Thoracic aorta (tissue), 2 donors: ENCODE data around the gene RHOD. TPM values are rescaled to one million over a fixed set of nuclear protein-coding genes. Genes with fewer than 3 reads are reported as not detected.
A peak's percentile ranks its signal among the peaks of the same experiment; 100 is the strongest.

Experiments
- ATAC-seq: fragments of 150-250 bp; one replicate; pipeline ENCODE4 v1.8.0; 2017; ENCODE audit warnings: low read depth; ENCODE audit not compliant: insufficient number of reproducible peaks, low FRiP score
- DNase-seq: peaks from one replicate; pipeline ENCODE4 v3.0.0-alpha.2; 2020; ENCODE audit warnings: low spot score
- H3K27ac ChIP-seq, 2 donors: fragments of 200-600 bp; sonication (generic); 1 replicate in 1 of 2; 2 replicates in 1 of 2; pipeline ENCODE4 v1.5.1; 2016; ENCODE audit warnings: mild to moderate bottlenecking in 2 of 2, moderate library complexity in 2 of 2
- H3K27me3 ChIP-seq: fragments of 200-600 bp; sonication (generic); replicated peaks from 2 replicates; pipeline ENCODE4 v1.6.0; 2016; ENCODE audit warnings: mild to moderate bottlenecking; ENCODE audit not compliant: insufficient read depth
- H3K36me3 ChIP-seq: fragments of 200-600 bp; sonication (generic); one replicate; pipeline ENCODE4 v1.5.1; 2016
- H3K4me1 ChIP-seq, 2 donors: fragments of 200-600 bp; sonication (generic); 1 replicate in 1 of 2; 2 replicates in 1 of 2; pipeline versions ENCODE4 v1.5.1 to v1.6.0; 2016; ENCODE audit warnings: low read depth in 2 of 2, mild to moderate bottlenecking in 1 of 2; ENCODE audit not compliant: control insufficient read depth in 1 of 2
- H3K4me3 ChIP-seq: fragments of 200-600 bp; sonication (generic); 2 replicates; pipeline ENCODE4 v1.5.1; 2016; ENCODE audit warnings: mild to moderate bottlenecking
- H3K9me3 ChIP-seq: fragments of 200-600 bp; sonication (generic); 2 replicates; pipeline ENCODE4 v1.5.1; 2016
- total RNA-seq, 2 donors: library from RNA; depleted of rRNA; stranded (reverse); fragments of >200 nt; gene quantifications; one replicate each; pipeline versions ENCODE4 v1.1.0 to v1.2.3, GENCODE V29; 2016
- TF ChIP-seq, protein P1 (sequence below): fragments of 200-600 bp; sonication (generic); IDR thresholded peaks from one replicate; pipeline ENCODE4 v1.5.1; 2019; ENCODE audit warnings: antibody characterized with exemption

RHOD gene
- total RNA-seq, 2 donors from 2014 or later, result 31.9 to 51.3 TPM

DNA sequence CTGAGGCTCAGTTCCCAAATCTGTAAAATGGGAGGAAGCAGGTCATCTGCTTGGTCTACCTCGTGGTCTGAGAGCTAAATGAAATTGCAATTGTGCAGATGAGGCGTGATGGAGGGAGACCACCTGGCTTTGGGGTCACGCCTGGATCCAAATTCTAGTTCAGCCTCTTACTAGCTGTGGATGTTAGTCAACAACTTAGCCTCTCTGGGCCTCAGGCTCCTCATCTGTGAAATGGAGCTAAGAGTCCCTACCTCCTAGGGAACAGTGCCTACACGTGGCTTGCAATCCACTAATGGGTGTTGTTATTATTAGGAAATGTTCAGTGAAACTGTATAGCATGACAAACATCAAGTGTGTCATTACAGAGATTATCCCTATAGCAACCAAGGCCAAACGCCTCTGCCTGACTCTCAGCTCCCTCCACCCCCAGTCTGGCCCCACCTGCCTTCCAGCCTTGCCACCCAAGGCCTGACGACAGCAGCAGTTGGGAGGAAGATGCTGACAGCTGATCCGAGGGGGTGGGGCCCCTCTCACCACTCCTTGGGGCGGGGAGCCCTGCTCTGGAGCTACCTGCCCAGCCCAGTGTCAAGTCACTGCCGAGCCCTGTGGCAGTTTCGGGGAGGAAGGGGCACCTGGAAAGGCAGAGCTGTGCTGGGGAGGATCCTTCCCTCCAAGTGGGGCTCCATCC is 1.7 kb upstream of the RHOD start:
- Histone ChIP-seq H3K9me3 (no peaks in the 10 kb centered on the region), H3K4me1 (peaks cover 15 to 36% of the 10 kb centered on the region in 2 donors), H3K4me3 (no peak overlapping the region), H3K27ac (peak overlapping the region; percentile 89 to 98), H3K27me3 (no peaks in the 10 kb centered on the region), H3K36me3 (no peaks in the 10 kb centered on the region)
- TF ChIP-seq, protein P1, sequence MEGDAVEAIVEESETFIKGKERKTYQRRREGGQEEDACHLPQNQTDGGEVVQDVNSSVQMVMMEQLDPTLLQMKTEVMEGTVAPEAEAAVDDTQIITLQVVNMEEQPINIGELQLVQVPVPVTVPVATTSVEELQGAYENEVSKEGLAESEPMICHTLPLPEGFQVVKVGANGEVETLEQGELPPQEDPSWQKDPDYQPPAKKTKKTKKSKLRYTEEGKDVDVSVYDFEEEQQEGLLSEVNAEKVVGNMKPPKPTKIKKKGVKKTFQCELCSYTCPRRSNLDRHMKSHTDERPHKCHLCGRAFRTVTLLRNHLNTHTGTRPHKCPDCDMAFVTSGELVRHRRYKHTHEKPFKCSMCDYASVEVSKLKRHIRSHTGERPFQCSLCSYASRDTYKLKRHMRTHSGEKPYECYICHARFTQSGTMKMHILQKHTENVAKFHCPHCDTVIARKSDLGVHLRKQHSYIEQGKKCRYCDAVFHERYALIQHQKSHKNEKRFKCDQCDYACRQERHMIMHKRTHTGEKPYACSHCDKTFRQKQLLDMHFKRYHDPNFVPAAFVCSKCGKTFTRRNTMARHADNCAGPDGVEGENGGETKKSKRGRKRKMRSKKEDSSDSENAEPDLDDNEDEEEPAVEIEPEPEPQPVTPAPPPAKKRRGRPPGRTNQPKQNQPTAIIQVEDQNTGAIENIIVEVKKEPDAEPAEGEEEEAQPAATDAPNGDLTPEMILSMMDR, result no peak
- DNase-seq (no peak), ATAC-seq (no peak)

DNA sequence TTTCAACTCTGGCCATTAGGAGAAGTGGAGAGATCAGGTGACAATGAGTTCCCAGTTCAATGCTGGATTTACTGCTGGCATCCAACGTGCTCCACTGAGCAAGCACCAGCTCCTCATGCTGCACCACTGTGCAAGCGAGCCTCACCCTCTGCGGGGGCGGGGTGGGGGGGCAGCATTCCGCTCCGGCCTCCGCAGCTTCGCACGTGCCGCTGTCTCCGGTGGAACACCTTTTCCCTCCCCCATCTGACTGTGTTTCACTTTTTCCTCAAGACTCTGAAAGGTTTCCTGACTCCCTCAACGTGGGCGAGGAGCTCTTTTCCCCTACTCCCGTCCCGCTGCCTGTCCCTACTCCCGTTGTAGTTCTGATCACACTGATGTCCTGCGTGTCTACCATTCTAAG is 835 bp upstream of the RHOD start:
- ATAC-seq, result no peak
- H3K4me3 ChIP-seq, result peak overlapping the region; percentile 80

DNA sequence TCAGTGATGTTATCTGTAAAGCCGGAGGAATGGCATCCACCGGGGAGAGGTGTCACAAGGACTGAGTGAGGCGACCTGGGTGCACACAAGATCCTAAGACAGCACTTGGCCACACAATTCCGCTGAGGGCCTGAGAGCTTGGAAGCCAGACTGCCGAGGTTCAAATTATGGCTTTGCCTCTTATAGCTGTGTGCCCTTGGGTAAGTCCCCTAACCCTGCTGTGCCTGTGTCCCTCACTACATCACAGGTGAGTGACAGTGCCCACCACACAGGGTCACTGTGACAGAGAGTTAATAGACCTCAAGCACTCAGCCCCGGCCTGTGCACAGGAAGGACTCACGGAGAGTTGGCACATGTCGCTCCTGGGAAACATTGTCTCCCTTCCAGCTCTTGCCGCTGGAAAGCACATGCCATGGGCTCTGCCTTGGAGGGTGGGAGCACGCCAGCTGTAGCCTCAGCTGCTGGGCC is 592 bp downstream of the RHOD start:
- peak overlapping the region; percentile 80 for H3K4me3 ChIP-seq
- ATAC-seq, result no peak
- DNase-seq, result no peak
- TF ChIP-seq, protein P1, result no peak
- peak overlapping the region; percentile 82 to 86 for H3K27ac ChIP-seq
- no peaks in the 10 kb centered on the region for H3K9me3 ChIP-seq
- H3K27me3 ChIP-seq, result no peaks in the 10 kb centered on the region
- no peaks in the 10 kb centered on the region for H3K36me3 ChIP-seq
- H3K4me1 ChIP-seq, result peaks cover 15 to 36% of the 10 kb centered on the region in 2 donors

More for the DNA sequence above, 835 bp upstream of the RHOD start:
- no peaks in the 10 kb centered on the region for H3K27me3 ChIP-seq
- H3K36me3 ChIP-seq, result no peaks in the 10 kb centered on the region
- peaks cover 15 to 36% of the 10 kb centered on the region in 2 donors for H3K4me1 ChIP-seq
- H3K9me3 ChIP-seq, result no peaks in the 10 kb centered on the region
- TF ChIP-seq, protein P1, result no peak
- H3K27ac ChIP-seq, result peak overlapping the region; percentile 82 to 89
- no peak for DNase-seq

DNA sequence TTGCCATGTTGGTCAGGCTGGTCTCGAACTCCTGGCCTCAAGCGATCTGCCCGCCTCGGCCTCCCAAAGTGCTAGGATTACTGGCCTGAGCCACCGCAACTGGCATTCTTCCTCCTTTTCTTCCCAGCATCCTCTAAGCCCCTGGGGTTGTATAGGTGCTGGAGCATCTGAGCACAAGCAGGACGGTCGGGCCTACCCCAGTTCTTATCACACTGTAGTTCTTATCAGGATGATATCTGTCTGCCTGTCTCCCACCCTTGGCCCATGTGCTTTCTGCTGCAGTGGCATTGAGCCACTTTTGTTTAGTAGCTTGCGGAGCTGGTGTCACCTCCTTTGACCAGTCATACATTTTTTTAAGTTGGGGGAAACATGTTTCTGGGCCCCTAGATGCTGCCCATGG is 1.9 kb downstream of the RHOD start:
- no peak for ATAC-seq
- H3K4me3 ChIP-seq, result no peak overlapping the region
- TF ChIP-seq, protein P1, result no peak
- peaks cover 15 to 36% of the 10 kb centered on the region in 2 donors for H3K4me1 ChIP-seq
- no peaks in the 10 kb centered on the region for H3K27me3 ChIP-seq
- H3K36me3 ChIP-seq, result no peaks in the 10 kb centered on the region
- no peak overlapping the region for H3K27ac ChIP-seq
- H3K9me3 ChIP-seq, result no peaks in the 10 kb centered on the region
- DNase-seq, result no peak

DNA sequence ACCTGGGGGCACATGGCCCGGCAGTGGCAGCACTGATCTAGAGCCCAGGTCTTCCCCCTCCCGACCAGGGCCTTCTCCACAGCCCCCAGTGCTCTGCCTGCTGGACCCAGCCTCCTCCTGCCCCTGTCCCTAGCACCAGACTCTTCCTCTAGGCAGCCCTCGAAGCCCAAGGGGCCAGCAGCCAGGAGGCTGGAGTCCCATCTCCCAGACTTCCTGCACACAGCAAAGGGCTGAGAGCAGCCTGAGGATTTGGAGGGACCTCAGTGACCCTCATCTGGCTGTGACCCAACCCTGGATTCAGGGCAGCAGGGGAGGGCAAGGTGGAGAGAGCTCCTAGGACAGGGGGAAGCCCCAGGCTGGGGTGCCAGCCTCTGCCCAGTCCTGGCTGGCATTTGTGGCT is 3.0 kb downstream of the RHOD start:
- no peaks in the 10 kb centered on the region for H3K27me3 ChIP-seq
- peaks cover 9 to 25% of the 10 kb centered on the region in 2 donors for H3K4me1 ChIP-seq
- no peaks in the 10 kb centered on the region for H3K36me3 ChIP-seq
- no peak overlapping the region for H3K4me3 ChIP-seq
- TF ChIP-seq, protein P1, result no peak
- H3K27ac ChIP-seq, result no peak overlapping the region
- no peaks in the 10 kb centered on the region for H3K9me3 ChIP-seq
- DNase-seq (no peak), ATAC-seq (no peak)
